Astrocyte (in vitro differentiated cells and primary cell): ENCODE measurements around the gene CPAMD8. TPM values are rescaled to one million over a fixed set of nuclear protein-coding genes. Genes with fewer than 3 reads are reported as not detected.
"Not testable (repeated sequence)": the region's sequence is repeated elsewhere in the genome, so short reads cannot be mapped to it uniquely, and the experiment has no call there.

Experiments
- DNase-seq: peaks from one replicate; pipeline ENCODE4 v3.0.0-alpha.2; 2010; ENCODE audit warnings: low read depth
- FAIRE-seq: peaks from 2 replicates; lab custom pipeline; 2011; peaks lifted over from hg19 to GRCh38; lab: Jason Lieb, UNC
- H2AFZ ChIP-seq: 2 replicates; pipeline ENCODE4 v1.6.0; 2012; ENCODE audit warnings: low read depth, low read length, inconsistent platforms
- H3K27ac ChIP-seq: 2 replicates; pipeline ENCODE4 v1.5.1; 2011; ENCODE audit warnings: low read depth, low read length, inconsistent platforms
- H3K27me3 ChIP-seq: 2 replicates; pipeline ENCODE4 v1.6.0; 2011; ENCODE audit warnings: low read length, inconsistent platforms; ENCODE audit not compliant: insufficient read depth
- H3K36me3 ChIP-seq: 2 replicates; pipeline ENCODE4 v1.5.1; 2011; ENCODE audit warnings: low read length, inconsistent platforms; ENCODE audit not compliant: insufficient read depth
- H3K4me1 ChIP-seq: 2 replicates; pipeline ENCODE4 v1.5.1; 2011; ENCODE audit warnings: low read length, inconsistent platforms; ENCODE audit not compliant: insufficient read depth
- H3K4me2 ChIP-seq: 2 replicates; pipeline ENCODE4 v1.6.0; 2012; ENCODE audit warnings: low read length, inconsistent platforms
- H3K4me3 ChIP-seq: 2 replicates; pipeline ENCODE4 v1.5.1; 2011; ENCODE audit warnings: low read depth, mild to moderate bottlenecking, low read length, inconsistent platforms; ENCODE audit not compliant: insufficient read depth
- H3K79me2 ChIP-seq: 2 replicates; pipeline ENCODE4 v1.6.0; 2012; ENCODE audit warnings: mild to moderate bottlenecking, low read length, inconsistent platforms; ENCODE audit not compliant: insufficient read depth
- H3K9ac ChIP-seq: 2 replicates; pipeline ENCODE4 v1.6.0; 2012; ENCODE audit warnings: mild to moderate bottlenecking, low read length, inconsistent platforms
- H3K9me3 ChIP-seq: 2 replicates; pipeline ENCODE4 v1.5.1; 2012; ENCODE audit warnings: low read depth, mild to moderate bottlenecking, low read length, inconsistent platforms; ENCODE audit not compliant: insufficient read depth
- H4K20me1 ChIP-seq: 2 replicates; pipeline ENCODE4 v1.6.0; 2012; ENCODE audit warnings: low read length, inconsistent platforms; ENCODE audit not compliant: insufficient read depth
- H3K27ac Mint-ChIP-seq: one replicate; pipeline ENCODE4 v1.8.0; 2021; ENCODE audit warnings: mild to moderate bottlenecking, mixed read lengths; ENCODE audit not compliant: unreplicated experiment
- H3K27me3 Mint-ChIP-seq: one replicate; pipeline ENCODE4 v1.8.0; 2021; ENCODE audit warnings: low read depth, mixed read lengths; ENCODE audit not compliant: unreplicated experiment
- H3K36me3 Mint-ChIP-seq: one replicate; pipeline ENCODE4 v1.8.0; 2021; ENCODE audit warnings: low read depth, mixed read lengths; ENCODE audit not compliant: unreplicated experiment
- H3K4me1 Mint-ChIP-seq: one replicate; pipeline ENCODE4 v1.8.0; 2021; ENCODE audit warnings: low read depth, mixed read lengths; ENCODE audit not compliant: unreplicated experiment
- H3K4me3 Mint-ChIP-seq: one replicate; pipeline ENCODE4 v1.8.0; 2021; ENCODE audit warnings: mild to moderate bottlenecking, moderate library complexity, mixed read lengths; ENCODE audit not compliant: unreplicated experiment
- H3K9me3 Mint-ChIP-seq: one replicate; pipeline ENCODE4 v1.8.0; 2021; ENCODE audit warnings: mild to moderate bottlenecking, mixed read lengths; ENCODE audit not compliant: unreplicated experiment
- EZH2 ChIP-seq: IDR thresholded peaks from 2 replicates; pipeline ENCODE4 v1.6.1; 2012; ENCODE audit warnings: mild to moderate bottlenecking, low read length, inconsistent platforms; ENCODE audit not compliant: insufficient read depth
- total RNA-seq: library from RNA; stranded (reverse); gene quantifications from 2 replicates; pipeline ENCODE4 v1.2.1, GENCODE V29; 2021
- TF ChIP-seq, protein P1 (sequence below): IDR thresholded peaks from 2 replicates; pipeline ENCODE4 v1.5.1; 2011; ENCODE audit warnings: low read depth, mild to moderate bottlenecking, inconsistent platforms, low read length, moderate library complexity; ENCODE audit not compliant: insufficient read depth

The CPAMD8 gene
- total RNA-seq, 1 donor from 2014 or later = 1.9 TPM

DNA sequence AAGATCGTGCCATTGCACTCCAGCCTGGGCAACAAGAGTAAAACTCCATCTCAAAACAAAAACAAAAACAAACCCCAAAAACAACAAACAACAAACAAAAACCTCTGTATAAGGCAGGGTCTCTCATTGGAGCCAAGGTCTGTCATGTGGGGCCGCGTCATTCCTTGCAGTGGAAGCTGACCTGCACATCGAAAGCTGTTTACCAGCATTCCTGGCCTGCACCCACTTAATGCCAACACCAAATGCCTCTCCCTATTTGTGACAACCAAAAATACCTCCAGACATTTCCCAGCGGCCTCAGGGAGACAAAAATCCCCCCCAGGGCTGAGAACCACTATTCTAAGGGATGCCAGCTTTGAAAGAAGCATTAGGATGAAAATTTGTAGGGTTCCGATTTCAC is 1.2 kb downstream of the CPAMD8 start:
- DNase-seq (no peak), FAIRE-seq (no peak)
- TF ChIP-seq EZH2 = no peak
- TF ChIP-seq, protein P1, sequence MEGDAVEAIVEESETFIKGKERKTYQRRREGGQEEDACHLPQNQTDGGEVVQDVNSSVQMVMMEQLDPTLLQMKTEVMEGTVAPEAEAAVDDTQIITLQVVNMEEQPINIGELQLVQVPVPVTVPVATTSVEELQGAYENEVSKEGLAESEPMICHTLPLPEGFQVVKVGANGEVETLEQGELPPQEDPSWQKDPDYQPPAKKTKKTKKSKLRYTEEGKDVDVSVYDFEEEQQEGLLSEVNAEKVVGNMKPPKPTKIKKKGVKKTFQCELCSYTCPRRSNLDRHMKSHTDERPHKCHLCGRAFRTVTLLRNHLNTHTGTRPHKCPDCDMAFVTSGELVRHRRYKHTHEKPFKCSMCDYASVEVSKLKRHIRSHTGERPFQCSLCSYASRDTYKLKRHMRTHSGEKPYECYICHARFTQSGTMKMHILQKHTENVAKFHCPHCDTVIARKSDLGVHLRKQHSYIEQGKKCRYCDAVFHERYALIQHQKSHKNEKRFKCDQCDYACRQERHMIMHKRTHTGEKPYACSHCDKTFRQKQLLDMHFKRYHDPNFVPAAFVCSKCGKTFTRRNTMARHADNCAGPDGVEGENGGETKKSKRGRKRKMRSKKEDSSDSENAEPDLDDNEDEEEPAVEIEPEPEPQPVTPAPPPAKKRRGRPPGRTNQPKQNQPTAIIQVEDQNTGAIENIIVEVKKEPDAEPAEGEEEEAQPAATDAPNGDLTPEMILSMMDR = no peak
- H3K27ac ChIP-seq = no peak overlapping the region
- H3K27ac Mint-ChIP-seq = no peak overlapping the region
- peaks cover 6% of the 10 kb centered on the region for H3K9me3 ChIP-seq
- peaks cover 4% of the 10 kb centered on the region for H3K4me1 Mint-ChIP-seq
- H3K4me1 ChIP-seq = no peaks in the 10 kb centered on the region
- no peak overlapping the region for H3K4me3 ChIP-seq
- peaks cover 42% of the 10 kb centered on the region for H3K27me3 Mint-ChIP-seq
- H4K20me1 ChIP-seq = no peaks in the 10 kb centered on the region
- no peak overlapping the region for H3K4me2 ChIP-seq
- no peak overlapping the region for H2AFZ ChIP-seq
- H3K9ac ChIP-seq = no peak overlapping the region
- H3K4me3 Mint-ChIP-seq = no peak overlapping the region
- peaks cover 6% of the 10 kb centered on the region for H3K36me3 Mint-ChIP-seq
- no peaks in the 10 kb centered on the region for H3K79me2 ChIP-seq
- H3K9me3 Mint-ChIP-seq = peaks cover 16% of the 10 kb centered on the region
- no peaks in the 10 kb centered on the region for H3K36me3 ChIP-seq
- peaks cover 30% of the 10 kb centered on the region for H3K27me3 ChIP-seq

DNA sequence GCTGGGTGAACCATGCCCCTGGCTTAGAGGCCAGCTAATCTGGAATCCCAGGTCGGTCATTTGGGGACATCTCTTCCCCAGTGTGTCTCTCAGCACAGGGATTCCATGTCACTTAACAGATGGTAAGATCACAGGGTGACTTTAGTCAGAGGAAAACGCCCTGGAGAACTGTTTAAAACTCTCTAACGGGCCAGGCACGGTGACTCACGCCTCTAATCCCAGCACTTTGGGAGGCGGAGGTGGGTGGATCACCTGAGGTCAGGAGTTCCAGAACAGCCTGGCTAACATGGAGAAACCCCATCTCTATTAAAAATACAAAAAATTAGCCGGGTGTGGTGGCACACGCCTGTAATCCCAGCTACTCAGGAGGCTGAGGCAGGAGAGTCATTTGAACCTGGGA is 1.7 kb downstream of the CPAMD8 start:
- not testable (repeated sequence) for H3K27ac ChIP-seq, DNase-seq, H3K4me3 ChIP-seq, H3K36me3 ChIP-seq, H3K4me2 ChIP-seq, H4K20me1 ChIP-seq, H3K4me1 Mint-ChIP-seq, H3K4me1 ChIP-seq, FAIRE-seq, H3K4me3 Mint-ChIP-seq, H3K36me3 Mint-ChIP-seq, H2AFZ ChIP-seq, H3K9me3 ChIP-seq, H3K27ac Mint-ChIP-seq, H3K79me2 ChIP-seq, H3K9ac ChIP-seq
- peaks cover 30% of the 10 kb centered on the region for H3K27me3 ChIP-seq
- Mint-ChIP-seq H3K9me3 (peaks cover 16% of the 10 kb centered on the region), H3K27me3 (peaks cover 41% of the 10 kb centered on the region)

DNA sequence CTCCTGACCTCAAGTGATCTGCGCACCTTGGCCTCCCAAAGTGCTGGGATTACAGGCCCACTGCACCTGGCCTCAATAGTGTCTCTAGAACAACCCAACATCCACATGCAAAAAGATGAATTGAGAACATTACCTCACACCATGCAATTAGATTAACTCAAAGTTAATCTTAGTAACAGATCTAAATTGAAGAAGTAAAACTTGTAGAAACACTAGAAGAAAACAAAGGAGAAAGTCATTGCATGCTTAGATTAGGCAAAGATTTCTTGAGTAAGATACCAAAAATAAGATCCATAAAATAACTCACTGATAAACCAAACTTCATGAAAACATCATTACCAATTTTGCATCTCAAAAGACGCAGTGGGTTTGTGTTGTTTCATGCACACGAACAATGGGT is 2.8 kb downstream of the CPAMD8 start:
- Histone ChIP-seq H4K20me1 (no peaks in the 10 kb centered on the region), H3K27me3 (peaks cover 30% of the 10 kb centered on the region), H3K9ac (no peak overlapping the region), H3K4me1 (no peaks in the 10 kb centered on the region), H3K4me2 (no peak overlapping the region), H2AFZ (no peak overlapping the region), H3K9me3 (peaks cover 6% of the 10 kb centered on the region), H3K27ac (no peak overlapping the region), H3K36me3 (no peaks in the 10 kb centered on the region), H3K79me2 (no peaks in the 10 kb centered on the region), H3K4me3 (no peak overlapping the region)
- H3K27me3 Mint-ChIP-seq = peaks cover 35% of the 10 kb centered on the region
- TF ChIP-seq EZH2 = no peak
- TF ChIP-seq, protein P1 = no peak
- DNase-seq (no peak), FAIRE-seq (no peak)
- peaks cover 4% of the 10 kb centered on the region for H3K4me1 Mint-ChIP-seq
- H3K4me3 Mint-ChIP-seq = no peak overlapping the region
- peaks cover 5% of the 10 kb centered on the region for H3K36me3 Mint-ChIP-seq
- peaks cover 14% of the 10 kb centered on the region for H3K9me3 Mint-ChIP-seq
- H3K27ac Mint-ChIP-seq = no peak overlapping the region
